SK-N-MC (cell line): ENCODE data around the gene CD276.

Experiments used
- DNase-seq: peaks from one replicate; pipeline ENCODE4 v3.0.0-alpha.2; 2011; ENCODE audit warnings: low read depth, low spot score
- H3K27ac ChIP-seq: fragments of 200-600 bp; sonication (generic); 2 replicates; pipeline ENCODE4 v1.5.1; 2016; ENCODE audit warnings: mixed run types
- H3K36me3 ChIP-seq: fragments of 200-600 bp; sonication (generic); 2 replicates; pipeline ENCODE4 v1.6.1; 2017; ENCODE audit warnings: antibody characterized with exemption, low read length, mixed read lengths; ENCODE audit not compliant: insufficient read depth
- H3K4me3 ChIP-seq: fragments of 200-600 bp; sonication (generic); 2 replicates; pipeline ENCODE4 v1.5.1; 2016
- H3K9ac ChIP-seq: fragments of 200-600 bp; sonication (generic); 2 replicates; pipeline ENCODE4 v1.8.0; 2017; ENCODE audit warnings: mixed run types, mixed read lengths; ENCODE audit not compliant: insufficient read length
- H3K9me3 ChIP-seq: fragments of 200-600 bp; sonication (generic); 2 replicates; pipeline ENCODE4 v1.6.1; 2017; ENCODE audit warnings: low read depth, mild to moderate bottlenecking, antibody characterized with exemption, low read length, moderate library complexity, mixed read lengths
- EZH2 ChIP-seq: fragments of 200-600 bp; sonication (generic); IDR thresholded peaks from one replicate; pipeline ENCODE4 v1.6.1; 2017; ENCODE audit warnings: antibody characterized with exemption
- FOXP2 ChIP-seq: optimal IDR thresholded peaks from 2 replicates; pipeline ENCODE3; 2011; ENCODE audit warnings: mild to moderate bottlenecking, moderate library complexity; ENCODE audit not compliant: insufficient read depth; ENCODE audit errors: extremely low read length, control extremely low read depth
- POLR2AphosphoS5 ChIP-seq: IDR thresholded peaks from 2 replicates; pipeline ENCODE4 v1.6.1; 2012; ENCODE audit warnings: mild to moderate bottlenecking, low read depth, low read length, borderline replicate concordance

CD276 gene

GRCh38 chr15:73704869-73705645 lies 20.9 kb downstream of the CD276 start:
- Histone ChIP-seq H3K9ac (no peak overlapping the region), H3K4me3 (no peak overlapping the region), H3K27ac (no peak overlapping the region), H3K9me3 (no peaks in the 10 kb centered on the region), H3K36me3 (no peaks in the 10 kb centered on the region; the same call in 1 of the 2 replicates)
- no peak for DNase-seq
- TF ChIP-seq POLR2AphosphoS5 (no peak), EZH2 (no peak), FOXP2 (no peak)

- Histone ChIP-seq H3K4me3 (no peak overlapping the region), H3K27ac (no peak overlapping the region), H3K36me3 (peaks cover 6% of the 10 kb centered on the region; the same call in 1 of the 2 replicates), H3K9me3 (no peaks in the 10 kb centered on the region), H3K9ac (no peak overlapping the region)
- TF ChIP-seq EZH2 (no peak), FOXP2 (no peak), POLR2AphosphoS5 (no peak)
- no peak for DNase-seq
These were observed 24.5 kb downstream of the CD276 start for GRCh38 chr15:73708691-73709090.

- Histone ChIP-seq H3K36me3 (peaks cover 6% of the 10 kb centered on the region; the same call in 1 of the 2 replicates), H3K9me3 (no peaks in the 10 kb centered on the region), H3K9ac (no peak overlapping the region), H3K4me3 (no peak overlapping the region), H3K27ac (no peak overlapping the region)
- DNase-seq = no peak
- no peak for TF ChIP-seq EZH2
- TF ChIP-seq FOXP2 = no peak
- TF ChIP-seq POLR2AphosphoS5 = no peak
These were observed 25.1 kb downstream of the CD276 start for GRCh38 chr15:73709241-73709640.

GRCh38 chr15:73709686-73710085 lies 25.5 kb downstream of the CD276 start:
- TF ChIP-seq EZH2 (no peak), FOXP2 (no peak), POLR2AphosphoS5 (no peak)
- Histone ChIP-seq H3K36me3 (peaks cover 6% of the 10 kb centered on the region; the same call in 1 of the 2 replicates), H3K4me3 (no peak overlapping the region), H3K9me3 (no peaks in the 10 kb centered on the region), H3K9ac (no peak overlapping the region), H3K27ac (no peak overlapping the region)
- no peak for DNase-seq

GRCh38 chr15:73710321-73710720 lies 26.1 kb downstream of the CD276 start:
- TF ChIP-seq FOXP2 = no peak
- TF ChIP-seq EZH2 = no peak
- TF ChIP-seq POLR2AphosphoS5 = no peak
- H3K27ac ChIP-seq = no peak overlapping the region
- DNase-seq = no peak
- H3K9ac ChIP-seq = no peak overlapping the region
- no peaks in the 10 kb centered on the region for H3K9me3 ChIP-seq
- no peak overlapping the region for H3K4me3 ChIP-seq
- H3K36me3 ChIP-seq = peaks cover 6% of the 10 kb centered on the region; the same call in 1 of the 2 replicates

GRCh38 chr15:73711526-73711925 lies 27.3 kb downstream of the CD276 start:
- DNase-seq = no peak
- peaks cover 6% of the 10 kb centered on the region; the same call in 1 of the 2 replicates for H3K36me3 ChIP-seq
- no peak overlapping the region for H3K9ac ChIP-seq
- TF ChIP-seq POLR2AphosphoS5 (no peak), FOXP2 (no peak), EZH2 (no peak)
- no peak overlapping the region for H3K27ac ChIP-seq
- H3K9me3 ChIP-seq = no peaks in the 10 kb centered on the region
- no peak overlapping the region for H3K4me3 ChIP-seq

GRCh38 chr15:73712107-73712506 lies 27.9 kb downstream of the CD276 start:
- TF ChIP-seq POLR2AphosphoS5 (no peak), EZH2 (no peak), FOXP2 (no peak)
- H3K36me3 ChIP-seq = peaks cover 6% of the 10 kb centered on the region; the same call in 1 of the 2 replicates
- H3K4me3 ChIP-seq = no peak overlapping the region
- DNase-seq = no peak
- no peaks in the 10 kb centered on the region for H3K9me3 ChIP-seq
- no peak overlapping the region for H3K9ac ChIP-seq
- H3K27ac ChIP-seq = no peak overlapping the region

- Histone ChIP-seq H3K9ac (no peak overlapping the region), H3K9me3 (no peaks in the 10 kb centered on the region), H3K36me3 (peaks cover 6% of the 10 kb centered on the region; the same call in 1 of the 2 replicates), H3K4me3 (no peak overlapping the region), H3K27ac (no peak overlapping the region)
- no peak for TF ChIP-seq EZH2
- TF ChIP-seq FOXP2 = no peak
- no peak for TF ChIP-seq POLR2AphosphoS5
- no peak for DNase-seq
These were observed 30.6 kb downstream of the CD276 start for GRCh38 chr15:73714695-73715301.
